Fibroblast of lung (primary cell): ENCODE measurements around the gene CAPN13.

Experiments
- EZH2 ChIP-seq: IDR thresholded peaks from 2 replicates; pipeline ENCODE4 v1.5.1; 2012; ENCODE audit warnings: low read length, control low read depth, mild to moderate bottlenecking; ENCODE audit errors: missing control alignments
- TF ChIP-seq, protein P1 (sequence below), 2 donors: IDR thresholded peaks in 1 of 2; conservative IDR thresholded peaks in 1 of 2; 1 replicate in 1 of 2; 2 replicates in 1 of 2; pipeline ENCODE4 v1.5.1; 2011 to 2012; ENCODE audit warnings: low read length in 2 of 2, control low read depth in 1 of 2, inconsistent platforms in 1 of 2, low read depth in 1 of 2, mild to moderate bottlenecking in 1 of 2

DNA sequence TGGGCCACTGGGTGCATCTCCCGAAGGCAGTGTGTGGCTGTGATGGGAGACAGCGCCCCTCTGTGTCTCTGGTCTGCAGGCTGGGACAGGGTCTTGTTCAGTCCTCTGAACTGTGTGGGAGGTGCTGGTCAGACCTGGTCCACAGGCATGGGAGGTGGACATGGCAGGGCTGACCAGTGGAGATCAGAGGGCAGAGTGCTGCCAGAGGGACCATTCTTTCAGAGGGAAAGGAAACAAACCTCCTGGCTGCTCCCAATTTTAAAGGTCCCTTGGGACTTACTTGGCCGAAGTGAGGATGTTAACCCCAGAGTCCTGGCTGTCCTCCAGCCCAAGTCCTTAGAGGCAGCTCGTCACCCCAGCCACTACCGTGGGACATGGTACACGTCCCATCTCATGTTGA, 4.0 kb downstream of the CAPN13 start:
- no peak for TF ChIP-seq EZH2
- TF ChIP-seq, protein P1, sequence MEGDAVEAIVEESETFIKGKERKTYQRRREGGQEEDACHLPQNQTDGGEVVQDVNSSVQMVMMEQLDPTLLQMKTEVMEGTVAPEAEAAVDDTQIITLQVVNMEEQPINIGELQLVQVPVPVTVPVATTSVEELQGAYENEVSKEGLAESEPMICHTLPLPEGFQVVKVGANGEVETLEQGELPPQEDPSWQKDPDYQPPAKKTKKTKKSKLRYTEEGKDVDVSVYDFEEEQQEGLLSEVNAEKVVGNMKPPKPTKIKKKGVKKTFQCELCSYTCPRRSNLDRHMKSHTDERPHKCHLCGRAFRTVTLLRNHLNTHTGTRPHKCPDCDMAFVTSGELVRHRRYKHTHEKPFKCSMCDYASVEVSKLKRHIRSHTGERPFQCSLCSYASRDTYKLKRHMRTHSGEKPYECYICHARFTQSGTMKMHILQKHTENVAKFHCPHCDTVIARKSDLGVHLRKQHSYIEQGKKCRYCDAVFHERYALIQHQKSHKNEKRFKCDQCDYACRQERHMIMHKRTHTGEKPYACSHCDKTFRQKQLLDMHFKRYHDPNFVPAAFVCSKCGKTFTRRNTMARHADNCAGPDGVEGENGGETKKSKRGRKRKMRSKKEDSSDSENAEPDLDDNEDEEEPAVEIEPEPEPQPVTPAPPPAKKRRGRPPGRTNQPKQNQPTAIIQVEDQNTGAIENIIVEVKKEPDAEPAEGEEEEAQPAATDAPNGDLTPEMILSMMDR (conservative IDR thresholded peaks at IDR 0.05 in 1 of 2, IDR thresholded peaks at IDR 0.05 in 1 of 2; ENCODE audit: low read depth in 1 of 2, low read length in 2 of 2): no peak
